Measurements from ENCODE around the gene CSN1S1.

The CSN1S1 gene

GRCh38 chr4:69994782-69995181, 63.9 kb downstream of the CSN1S1 start:
- no peak for DNase-seq (ENCODE audit: low spot score)

- DNase-seq (ENCODE audit: low spot score): no peak
These were observed 64.7 kb downstream of the CSN1S1 start, which contains the start of gene STATH for GRCh38 chr4:69995526-69996016. STATH (plus strand) TSS chr4:69995966; CDS start chr4:69998438, 2,472 bp downstream.

Data from globus pallidus (tissue), 1 donor.